ENCODE results near the gene CTNNA2.

CTNNA2 gene

GRCh38 chr2:79721966-79722365, 209.1 kb downstream of the CTNNA2 start:
- peak; percentile 57 for DNase-seq (ENCODE audit: low read depth)
- H3K4me3 ChIP-seq (ENCODE audit: control insufficient read depth, low read depth, low read length), result no peak overlapping the region
- no peak for TF ChIP-seq CTCF (conservative IDR thresholded peaks at IDR 0.05; ENCODE audit: control insufficient read depth, insufficient read depth, low read depth, low read length)

GRCh38 chr2:79723830-79724229, 211.0 kb downstream of the CTNNA2 start:
- no peak overlapping the region for H3K4me3 ChIP-seq (ENCODE audit: control insufficient read depth, low read depth, low read length)
- TF ChIP-seq CTCF (conservative IDR thresholded peaks at IDR 0.05; ENCODE audit: control insufficient read depth, insufficient read depth, low read depth, low read length), result no peak
- peak; percentile 97 for DNase-seq (ENCODE audit: low read depth)

- DNase-seq (ENCODE audit: low read depth), result no peak
- no peak for TF ChIP-seq CTCF (conservative IDR thresholded peaks at IDR 0.05; ENCODE audit: control insufficient read depth, insufficient read depth, low read depth, low read length)
These were observed 216.7 kb downstream of the CTNNA2 start for GRCh38 chr2:79729532-79729931.

GRCh38 chr2:79734518-79734917, 221.7 kb downstream of the CTNNA2 start:
- H3K4me3 ChIP-seq (ENCODE audit: control insufficient read depth, low read depth, low read length), result no peak overlapping the region
- no peak for TF ChIP-seq CTCF (conservative IDR thresholded peaks at IDR 0.05; ENCODE audit: control insufficient read depth, insufficient read depth, low read depth, low read length)
- DNase-seq (ENCODE audit: low read depth), result no peak

More at GRCh38 chr2:79729532-79729931, 216.7 kb downstream of the CTNNA2 start:
- H3K4me3 ChIP-seq (ENCODE audit: control insufficient read depth, low read depth, low read length), result no peak overlapping the region

- TF ChIP-seq CTCF (conservative IDR thresholded peaks at IDR 0.05; ENCODE audit: control insufficient read depth, insufficient read depth, low read depth, low read length), result no peak
- DNase-seq (ENCODE audit: low read depth), result no peak
- no peak overlapping the region for H3K4me3 ChIP-seq (ENCODE audit: control insufficient read depth, low read depth, low read length)
These were observed 228.1 kb downstream of the CTNNA2 start for GRCh38 chr2:79740879-79741443.

GRCh38 chr2:79750321-79750720, 237.5 kb downstream of the CTNNA2 start:
- no peak for DNase-seq (ENCODE audit: low read depth)
- no peak for TF ChIP-seq CTCF (conservative IDR thresholded peaks at IDR 0.05; ENCODE audit: control insufficient read depth, insufficient read depth, low read depth, low read length)
- H3K4me3 ChIP-seq (ENCODE audit: control insufficient read depth, low read depth, low read length), result no peak overlapping the region

- TF ChIP-seq CTCF (conservative IDR thresholded peaks at IDR 0.05; ENCODE audit: control insufficient read depth, insufficient read depth, low read depth, low read length), result no peak
- no peak overlapping the region for H3K4me3 ChIP-seq (ENCODE audit: control insufficient read depth, low read depth, low read length)
- DNase-seq (ENCODE audit: low read depth), result no peak
These were observed 244.7 kb downstream of the CTNNA2 start for GRCh38 chr2:79757526-79757925.

All from fibroblast of mammary gland (primary cell).